ENCODE measurements around the gene SLC16A10.
"Not testable (repeated sequence)": the region's sequence is repeated elsewhere in the genome, so short reads cannot be mapped to it uniquely, and the experiment has no call there.

SLC16A10 gene

DNA sequence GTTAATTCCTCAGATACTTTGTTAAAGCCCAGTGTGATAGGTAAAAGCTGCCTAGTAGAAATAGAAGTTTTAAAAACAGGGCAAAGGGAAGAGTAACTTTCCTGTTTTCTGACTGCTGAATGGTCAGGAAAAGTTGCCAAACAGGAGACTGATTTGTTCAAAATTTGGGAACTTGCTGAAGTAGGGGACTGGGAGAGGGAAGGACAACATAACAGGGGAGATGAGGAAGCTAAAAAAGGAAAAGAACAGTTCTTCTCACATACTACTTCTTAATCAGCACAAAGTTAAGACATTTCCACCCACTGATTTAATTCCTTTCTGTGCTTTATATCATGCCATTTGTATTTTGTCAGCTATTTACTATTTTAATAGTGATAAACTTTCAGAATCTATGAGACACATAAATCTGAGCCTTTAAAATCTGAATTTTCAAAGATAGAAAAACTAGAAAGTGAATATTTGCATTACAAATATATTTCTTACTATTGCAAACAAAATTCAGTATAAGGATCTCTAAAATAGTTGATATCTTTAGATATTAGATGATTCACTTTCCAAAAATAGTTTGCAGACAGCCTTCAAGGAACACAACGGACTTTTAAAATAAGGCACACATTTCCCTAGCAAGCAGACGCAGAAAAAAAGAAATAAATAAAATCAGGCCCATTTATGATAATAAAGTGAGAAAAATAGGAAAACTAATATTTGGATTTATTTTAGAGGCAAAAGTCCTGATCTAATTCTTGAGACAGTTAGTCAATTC is 36.9 kb upstream of the SLC16A10 start:
- no peaks in the 10 kb centered on the region for H3K36me3 ChIP-seq (replicated peaks; ENCODE audit: low read depth, low read length)
- H3K4me1 ChIP-seq (ENCODE audit: low read length), result no peaks in the 10 kb centered on the region
- H3K9ac ChIP-seq (ENCODE audit: low read length), result no peak overlapping the region
- no peak overlapping the region for H3K4me2 ChIP-seq (ENCODE audit: low read length)
- no peak overlapping the region for H2AFZ ChIP-seq (ENCODE audit: low read depth, low read length)
- H3K27me3 ChIP-seq (ENCODE audit: low read depth, low read length), result no peaks in the 10 kb centered on the region
- H3K9me3 ChIP-seq (ENCODE audit: insufficient read depth, low read length), result no peaks in the 10 kb centered on the region
- no peak overlapping the region for H3K4me3 ChIP-seq (ENCODE audit: low read length)
- no peaks in the 10 kb centered on the region for H3K79me2 ChIP-seq (ENCODE audit: low read length)
- TF ChIP-seq CTCF (IDR thresholded peaks at IDR 0.05; ENCODE audit: low read depth, low read length), result no peak
- no peak for TF ChIP-seq EZH2phosphoT487 (IDR thresholded peaks at IDR 0.05; ENCODE audit: low read depth)
- no peak overlapping the region for H3K27ac ChIP-seq (ENCODE audit: low read length)
- no peaks in the 10 kb centered on the region for H4K20me1 ChIP-seq (ENCODE audit: insufficient read depth, low read length)

- Histone ChIP-seq H3K27ac (ENCODE audit: low read length) (no peak overlapping the region), H2AFZ (ENCODE audit: low read depth, low read length) (no peak overlapping the region), H3K4me1 (ENCODE audit: low read length) (peaks cover 3% of the 10 kb centered on the region; the same call in 1 of the 2 replicates), H4K20me1 (ENCODE audit: insufficient read depth, low read length) (no peaks in the 10 kb centered on the region), H3K79me2 (ENCODE audit: low read length) (no peaks in the 10 kb centered on the region), H3K4me3 (ENCODE audit: low read length) (no peak overlapping the region), H3K9me3 (ENCODE audit: insufficient read depth, low read length) (no peaks in the 10 kb centered on the region), H3K36me3 (replicated peaks; ENCODE audit: low read depth, low read length) (no peaks in the 10 kb centered on the region), H3K9ac (ENCODE audit: low read length) (no peak overlapping the region), H3K27me3 (ENCODE audit: low read depth, low read length) (no peaks in the 10 kb centered on the region), H3K4me2 (ENCODE audit: low read length) (no peak overlapping the region)
- TF ChIP-seq EZH2phosphoT487 (IDR thresholded peaks at IDR 0.05; ENCODE audit: low read depth) (no peak), CTCF (IDR thresholded peaks at IDR 0.05; ENCODE audit: low read depth, low read length) (no peak)
Observed at GRCh38 chr6:111052171-111052570, 35.1 kb upstream of the SLC16A10 start.

- H4K20me1 ChIP-seq (ENCODE audit: insufficient read depth, low read length), result no peaks in the 10 kb centered on the region
- H2AFZ ChIP-seq (ENCODE audit: low read depth, low read length), result peak overlapping the region; percentile 74; the same call in 1 of the 2 replicates
- no peaks in the 10 kb centered on the region for H3K9me3 ChIP-seq (ENCODE audit: insufficient read depth, low read length)
- no peak for TF ChIP-seq EZH2phosphoT487 (IDR thresholded peaks at IDR 0.05; ENCODE audit: low read depth)
- TF ChIP-seq CTCF (IDR thresholded peaks at IDR 0.05; ENCODE audit: low read depth, low read length), result peak; percentile 79
- H3K4me1 ChIP-seq (ENCODE audit: low read length), result peaks cover 3% of the 10 kb centered on the region; the same call in 1 of the 2 replicates
- H3K36me3 ChIP-seq (replicated peaks; ENCODE audit: low read depth, low read length), result no peaks in the 10 kb centered on the region
- H3K27me3 ChIP-seq (ENCODE audit: low read depth, low read length), result no peaks in the 10 kb centered on the region
- H3K4me3 ChIP-seq (ENCODE audit: low read length), result 0 out of 2 replicates have a peak overlapping the region, but pooled peaks have one; percentile 46
- no peaks in the 10 kb centered on the region for H3K79me2 ChIP-seq (ENCODE audit: low read length)
- H3K27ac ChIP-seq (ENCODE audit: low read length), result no peak overlapping the region
- peak overlapping the region; percentile 72 for H3K4me2 ChIP-seq (ENCODE audit: low read length)
- no peak overlapping the region for H3K9ac ChIP-seq (ENCODE audit: low read length)
Observed at GRCh38 chr6:111057074-111057752, 30.1 kb upstream of the SLC16A10 start.

- TF ChIP-seq EZH2phosphoT487 (IDR thresholded peaks at IDR 0.05; ENCODE audit: low read depth) (no peak), CTCF (IDR thresholded peaks at IDR 0.05; ENCODE audit: low read depth, low read length) (no peak)
- no peak overlapping the region for H3K27ac ChIP-seq (ENCODE audit: low read length)
- no peak overlapping the region for H3K4me2 ChIP-seq (ENCODE audit: low read length)
- no peaks in the 10 kb centered on the region for H3K9me3 ChIP-seq (ENCODE audit: insufficient read depth, low read length)
- no peaks in the 10 kb centered on the region for H3K27me3 ChIP-seq (ENCODE audit: low read depth, low read length)
- no peaks in the 10 kb centered on the region for H3K79me2 ChIP-seq (ENCODE audit: low read length)
- no peak overlapping the region for H3K4me3 ChIP-seq (ENCODE audit: low read length)
- H3K9ac ChIP-seq (ENCODE audit: low read length), result no peak overlapping the region
- H4K20me1 ChIP-seq (ENCODE audit: insufficient read depth, low read length), result no peaks in the 10 kb centered on the region
- no peak overlapping the region for H2AFZ ChIP-seq (ENCODE audit: low read depth, low read length)
- peaks cover 3% of the 10 kb centered on the region; the same call in 1 of the 2 replicates for H3K4me1 ChIP-seq (ENCODE audit: low read length)
- no peaks in the 10 kb centered on the region for H3K36me3 ChIP-seq (replicated peaks; ENCODE audit: low read depth, low read length)
Observed at GRCh38 chr6:111061508-111061907, 25.8 kb upstream of the SLC16A10 start.

- H3K9ac ChIP-seq (ENCODE audit: low read length); H3K36me3 ChIP-seq (replicated peaks; ENCODE audit: low read depth, low read length); H3K27me3 ChIP-seq (ENCODE audit: low read depth, low read length); H3K79me2 ChIP-seq (ENCODE audit: low read length); H4K20me1 ChIP-seq (ENCODE audit: insufficient read depth, low read length); H2AFZ ChIP-seq (ENCODE audit: low read depth, low read length); H3K9me3 ChIP-seq (ENCODE audit: insufficient read depth, low read length); H3K4me2 ChIP-seq (ENCODE audit: low read length); H3K4me1 ChIP-seq (ENCODE audit: low read length); H3K27ac ChIP-seq (ENCODE audit: low read length); H3K4me3 ChIP-seq (ENCODE audit: low read length): not testable (repeated sequence)
Observed at GRCh38 chr6:111061985-111062384, 25.3 kb upstream of the SLC16A10 start.

DNA sequence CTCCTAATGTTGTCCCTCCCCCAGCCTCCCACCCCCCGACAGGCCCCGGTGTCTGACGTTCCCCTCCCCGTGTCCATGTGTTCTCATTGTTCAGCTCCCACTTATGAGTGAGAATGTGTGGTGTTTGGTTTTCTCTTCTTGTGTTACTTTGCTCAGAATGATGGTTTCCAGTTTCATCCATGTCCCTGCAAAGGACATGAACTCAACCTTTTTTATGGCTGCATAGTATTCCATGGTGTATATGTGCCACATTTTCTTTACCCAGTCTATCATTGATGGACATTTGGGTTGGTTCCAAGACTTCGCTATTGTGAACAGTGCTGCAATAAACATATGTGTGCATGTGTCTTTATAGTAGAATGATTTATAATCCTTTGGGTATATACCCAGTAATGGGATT is 24.4 kb upstream of the SLC16A10 start:
- not testable (repeated sequence) for H2AFZ ChIP-seq (ENCODE audit: low read depth, low read length); H3K9ac ChIP-seq (ENCODE audit: low read length); H3K4me3 ChIP-seq (ENCODE audit: low read length); H3K79me2 ChIP-seq (ENCODE audit: low read length); H4K20me1 ChIP-seq (ENCODE audit: insufficient read depth, low read length); H3K36me3 ChIP-seq (replicated peaks; ENCODE audit: low read depth, low read length); H3K9me3 ChIP-seq (ENCODE audit: insufficient read depth, low read length); H3K4me1 ChIP-seq (ENCODE audit: low read length); H3K27ac ChIP-seq (ENCODE audit: low read length); H3K4me2 ChIP-seq (ENCODE audit: low read length); H3K27me3 ChIP-seq (ENCODE audit: low read depth, low read length)
